Measurements from ENCODE around the gene NPAS2. TPM values are rescaled to one million over a fixed set of nuclear protein-coding genes. Genes with fewer than 3 reads are reported as not detected.

NPAS2 gene
- total RNA-seq, 1 experiment from 2014 or later: 20.4 TPM

DNA sequence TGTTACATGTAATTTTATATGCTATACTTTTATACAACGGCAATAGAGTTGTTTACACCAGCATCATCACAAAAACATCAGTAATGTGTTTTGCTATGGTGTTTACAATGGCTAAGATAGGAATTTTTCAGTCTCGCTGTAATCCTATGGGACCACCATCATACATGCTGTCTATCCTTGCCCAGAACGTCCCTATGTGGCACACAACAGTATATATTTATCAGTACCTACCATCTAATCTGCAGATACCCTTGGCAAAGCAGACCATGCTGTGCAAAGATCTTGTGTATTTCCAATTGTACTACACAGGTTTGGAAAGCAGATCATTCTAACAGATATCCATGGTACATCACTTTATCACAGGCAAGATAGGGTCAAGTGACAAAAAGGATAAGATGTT is 197.4 kb downstream of the NPAS2 start:
- DNase-seq (ENCODE audit: low read depth, low spot score): no peak
- Histone ChIP-seq H2AFZ (ENCODE audit: low read depth, low read length, poor library complexity, severe bottlenecking) (no peak overlapping the region), H3K4me1 (ENCODE audit: control insufficient read depth in 1 of 2, insufficient read depth in 2 of 2, low read length in 2 of 2) (no peaks in the 10 kb centered on the region), H3K9me3 (ENCODE audit: control insufficient read depth in 1 of 2, insufficient read depth in 1 of 2, low read depth in 1 of 2, low read length in 2 of 2) (no peaks in the 10 kb centered on the region), H3K27ac (ENCODE audit: low read depth, low read length) (no peak overlapping the region), H3K4me3 (replicated peaks in 1 of 2; ENCODE audit: low read depth in 1 of 2, low read length in 2 of 2) (no peak overlapping the region), H4K20me1 (ENCODE audit: insufficient read depth) (peaks cover 5% of the 10 kb centered on the region; the same call in 1 of the 2 replicates), H3K9me2 (ENCODE audit: insufficient read depth) (no peaks in the 10 kb centered on the region), H3K27me3 (ENCODE audit: insufficient read depth, low read length) (no peaks in the 10 kb centered on the region), H3K36me3 (ENCODE audit: control insufficient read depth in 1 of 2, insufficient read depth in 2 of 2, low read length in 2 of 2) (peaks cover 37 to 39% of the 10 kb centered on the region in 2 experiments; a peak in 3 of 4 replicates), H3K9ac (ENCODE audit: low read length) (no peak overlapping the region), H3K79me2 (ENCODE audit: insufficient read depth, low read length) (no peaks in the 10 kb centered on the region), H3K4me2 (ENCODE audit: low read length) (no peak overlapping the region)
- CTCF ChIA-PET: no interaction called here
- no peak for ATAC-seq
- POLR2A ChIA-PET: no interaction called here
- TF ChIP-seq, protein P1, sequence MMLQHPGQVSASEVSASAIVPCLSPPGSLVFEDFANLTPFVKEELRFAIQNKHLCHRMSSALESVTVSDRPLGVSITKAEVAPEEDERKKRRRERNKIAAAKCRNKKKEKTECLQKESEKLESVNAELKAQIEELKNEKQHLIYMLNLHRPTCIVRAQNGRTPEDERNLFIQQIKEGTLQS (IDR thresholded peaks at IDR 0.05): no peak
- TF ChIP-seq, protein P2, sequence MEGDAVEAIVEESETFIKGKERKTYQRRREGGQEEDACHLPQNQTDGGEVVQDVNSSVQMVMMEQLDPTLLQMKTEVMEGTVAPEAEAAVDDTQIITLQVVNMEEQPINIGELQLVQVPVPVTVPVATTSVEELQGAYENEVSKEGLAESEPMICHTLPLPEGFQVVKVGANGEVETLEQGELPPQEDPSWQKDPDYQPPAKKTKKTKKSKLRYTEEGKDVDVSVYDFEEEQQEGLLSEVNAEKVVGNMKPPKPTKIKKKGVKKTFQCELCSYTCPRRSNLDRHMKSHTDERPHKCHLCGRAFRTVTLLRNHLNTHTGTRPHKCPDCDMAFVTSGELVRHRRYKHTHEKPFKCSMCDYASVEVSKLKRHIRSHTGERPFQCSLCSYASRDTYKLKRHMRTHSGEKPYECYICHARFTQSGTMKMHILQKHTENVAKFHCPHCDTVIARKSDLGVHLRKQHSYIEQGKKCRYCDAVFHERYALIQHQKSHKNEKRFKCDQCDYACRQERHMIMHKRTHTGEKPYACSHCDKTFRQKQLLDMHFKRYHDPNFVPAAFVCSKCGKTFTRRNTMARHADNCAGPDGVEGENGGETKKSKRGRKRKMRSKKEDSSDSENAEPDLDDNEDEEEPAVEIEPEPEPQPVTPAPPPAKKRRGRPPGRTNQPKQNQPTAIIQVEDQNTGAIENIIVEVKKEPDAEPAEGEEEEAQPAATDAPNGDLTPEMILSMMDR (IDR thresholded peaks at IDR 0.05 in 2 of 3, conservative IDR thresholded peaks at IDR 0.05 in 1 of 3; ENCODE audit: borderline replicate concordance in 1 of 3, insufficient read depth in 1 of 3, low read depth in 2 of 3, low read length in 2 of 3): no peak
- TF ChIP-seq SIN3A (IDR thresholded peaks at IDR 0.05; ENCODE audit: low read depth) (no peak), JUND (IDR thresholded peaks at IDR 0.05) (no peak), ELF1 (IDR thresholded peaks at IDR 0.05; ENCODE audit: borderline replicate concordance, low read depth) (no peak), CEBPB (IDR thresholded peaks at IDR 0.05; ENCODE audit: low read depth) (no peak), TCF7L2 (IDR thresholded peaks at IDR 0.05; ENCODE audit: borderline replicate concordance, extremely low read depth, insufficient read depth, insufficient read length) (no peak), POLR2A (IDR thresholded peaks at IDR 0.05; ENCODE audit: borderline replicate concordance, extremely low read depth, insufficient read depth, insufficient read length) (no peak), RAD21 (IDR thresholded peaks at IDR 0.05; ENCODE audit: low read depth) (no peak), YY1 (IDR thresholded peaks at IDR 0.05; ENCODE audit: extremely low read depth, insufficient replicate concordance, low read depth, low read length) (no peak), CBX3 (IDR thresholded peaks at IDR 0.05; ENCODE audit: low read depth) (no peak), SP1 (IDR thresholded peaks at IDR 0.05; ENCODE audit: low read depth) (no peak), POLR2AphosphoS5 (IDR thresholded peaks at IDR 0.05; ENCODE audit: low read depth, low read length) (no peak), EZH2phosphoT487 (IDR thresholded peaks at IDR 0.05; ENCODE audit: borderline replicate concordance) (no peak)
- TF ChIP-seq, protein P3, sequence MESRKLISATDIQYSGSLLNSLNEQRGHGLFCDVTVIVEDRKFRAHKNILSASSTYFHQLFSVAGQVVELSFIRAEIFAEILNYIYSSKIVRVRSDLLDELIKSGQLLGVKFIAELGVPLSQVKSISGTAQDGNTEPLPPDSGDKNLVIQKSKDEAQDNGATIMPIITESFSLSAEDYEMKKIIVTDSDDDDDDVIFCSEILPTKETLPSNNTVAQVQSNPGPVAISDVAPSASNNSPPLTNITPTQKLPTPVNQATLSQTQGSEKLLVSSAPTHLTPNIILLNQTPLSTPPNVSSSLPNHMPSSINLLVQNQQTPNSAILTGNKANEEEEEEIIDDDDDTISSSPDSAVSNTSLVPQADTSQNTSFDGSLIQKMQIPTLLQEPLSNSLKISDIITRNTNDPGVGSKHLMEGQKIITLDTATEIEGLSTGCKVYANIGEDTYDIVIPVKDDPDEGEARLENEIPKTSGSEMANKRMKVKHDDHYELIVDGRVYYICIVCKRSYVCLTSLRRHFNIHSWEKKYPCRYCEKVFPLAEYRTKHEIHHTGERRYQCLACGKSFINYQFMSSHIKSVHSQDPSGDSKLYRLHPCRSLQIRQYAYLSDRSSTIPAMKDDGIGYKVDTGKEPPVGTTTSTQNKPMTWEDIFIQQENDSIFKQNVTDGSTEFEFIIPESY (IDR thresholded peaks at IDR 0.05; ENCODE audit: extremely low read depth, insufficient replicate concordance, low read length): no peak
- TF ChIP-seq, protein P4, sequence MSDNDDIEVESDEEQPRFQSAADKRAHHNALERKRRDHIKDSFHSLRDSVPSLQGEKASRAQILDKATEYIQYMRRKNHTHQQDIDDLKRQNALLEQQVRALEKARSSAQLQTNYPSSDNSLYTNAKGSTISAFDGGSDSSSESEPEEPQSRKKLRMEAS (IDR thresholded peaks at IDR 0.05): no peak
- TF ChIP-seq, protein P5, sequence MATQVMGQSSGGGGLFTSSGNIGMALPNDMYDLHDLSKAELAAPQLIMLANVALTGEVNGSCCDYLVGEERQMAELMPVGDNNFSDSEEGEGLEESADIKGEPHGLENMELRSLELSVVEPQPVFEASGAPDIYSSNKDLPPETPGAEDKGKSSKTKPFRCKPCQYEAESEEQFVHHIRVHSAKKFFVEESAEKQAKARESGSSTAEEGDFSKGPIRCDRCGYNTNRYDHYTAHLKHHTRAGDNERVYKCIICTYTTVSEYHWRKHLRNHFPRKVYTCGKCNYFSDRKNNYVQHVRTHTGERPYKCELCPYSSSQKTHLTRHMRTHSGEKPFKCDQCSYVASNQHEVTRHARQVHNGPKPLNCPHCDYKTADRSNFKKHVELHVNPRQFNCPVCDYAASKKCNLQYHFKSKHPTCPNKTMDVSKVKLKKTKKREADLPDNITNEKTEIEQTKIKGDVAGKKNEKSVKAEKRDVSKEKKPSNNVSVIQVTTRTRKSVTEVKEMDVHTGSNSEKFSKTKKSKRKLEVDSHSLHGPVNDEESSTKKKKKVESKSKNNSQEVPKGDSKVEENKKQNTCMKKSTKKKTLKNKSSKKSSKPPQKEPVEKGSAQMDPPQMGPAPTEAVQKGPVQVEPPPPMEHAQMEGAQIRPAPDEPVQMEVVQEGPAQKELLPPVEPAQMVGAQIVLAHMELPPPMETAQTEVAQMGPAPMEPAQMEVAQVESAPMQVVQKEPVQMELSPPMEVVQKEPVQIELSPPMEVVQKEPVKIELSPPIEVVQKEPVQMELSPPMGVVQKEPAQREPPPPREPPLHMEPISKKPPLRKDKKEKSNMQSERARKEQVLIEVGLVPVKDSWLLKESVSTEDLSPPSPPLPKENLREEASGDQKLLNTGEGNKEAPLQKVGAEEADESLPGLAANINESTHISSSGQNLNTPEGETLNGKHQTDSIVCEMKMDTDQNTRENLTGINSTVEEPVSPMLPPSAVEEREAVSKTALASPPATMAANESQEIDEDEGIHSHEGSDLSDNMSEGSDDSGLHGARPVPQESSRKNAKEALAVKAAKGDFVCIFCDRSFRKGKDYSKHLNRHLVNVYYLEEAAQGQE (IDR thresholded peaks at IDR 0.05; ENCODE audit: low read depth): no peak
- RAD21 ChIA-PET (ENCODE audit: low non-redundant PET in 1 of 2, low total read pairs in 2 of 2, uncharacterized antibody in 2 of 2, unreplicated experiment in 2 of 2): no interaction called here
- no TSS peak for BruUV-seq (replicated peaks)
- intact Hi-C loops (cut with micrococcal nuclease): no loop called here

Data from HCT116 (cell line).